Measurements from ENCODE around the gene CAMKK2.

GRCh38 chr12:121228919-121229665, 67.4 kb downstream of the CAMKK2 start:
- TF ChIP-seq POLR2A (IDR thresholded peaks at IDR 0.05) (no peak), POLR2AphosphoS5 (IDR thresholded peaks at IDR 0.05) (no peak)

All from transverse colon (tissue), 3 donors.